HG03520 (cell line): ENCODE data around the gene FIGN.

ENCODE experiments used
- ATAC-seq: cut with Tn5 transposase; IDR thresholded peaks from one replicate; pipeline ENCODE4 v1.9.1; 2021; ENCODE audit warnings: mild to moderate bottlenecking, moderate library complexity; ENCODE audit not compliant: unreplicated experiment

The FIGN gene

DNA sequence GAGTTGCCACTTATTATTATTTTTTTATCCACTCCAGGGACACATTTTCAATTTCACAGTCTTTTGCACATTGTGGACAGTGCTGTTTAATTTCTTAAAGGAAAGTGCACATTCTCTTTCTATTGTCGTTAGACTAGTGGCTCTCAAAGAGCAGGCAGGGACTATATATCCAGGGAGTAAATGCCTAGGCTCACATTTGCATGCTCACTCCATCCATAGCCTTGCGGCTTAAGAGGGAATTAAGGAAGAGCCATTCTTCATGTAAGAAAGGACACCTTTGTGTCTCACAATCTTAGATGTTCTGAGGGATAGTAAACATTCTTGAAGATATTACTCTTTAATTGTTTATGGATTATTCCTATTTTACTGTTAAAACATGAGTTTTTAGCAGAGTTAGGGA lies 70.8 kb downstream of the FIGN start:
- no peak for ATAC-seq

GRCh38 chr2:163664610-163665009 lies 71.2 kb downstream of the FIGN start:
- no peak for ATAC-seq

DNA sequence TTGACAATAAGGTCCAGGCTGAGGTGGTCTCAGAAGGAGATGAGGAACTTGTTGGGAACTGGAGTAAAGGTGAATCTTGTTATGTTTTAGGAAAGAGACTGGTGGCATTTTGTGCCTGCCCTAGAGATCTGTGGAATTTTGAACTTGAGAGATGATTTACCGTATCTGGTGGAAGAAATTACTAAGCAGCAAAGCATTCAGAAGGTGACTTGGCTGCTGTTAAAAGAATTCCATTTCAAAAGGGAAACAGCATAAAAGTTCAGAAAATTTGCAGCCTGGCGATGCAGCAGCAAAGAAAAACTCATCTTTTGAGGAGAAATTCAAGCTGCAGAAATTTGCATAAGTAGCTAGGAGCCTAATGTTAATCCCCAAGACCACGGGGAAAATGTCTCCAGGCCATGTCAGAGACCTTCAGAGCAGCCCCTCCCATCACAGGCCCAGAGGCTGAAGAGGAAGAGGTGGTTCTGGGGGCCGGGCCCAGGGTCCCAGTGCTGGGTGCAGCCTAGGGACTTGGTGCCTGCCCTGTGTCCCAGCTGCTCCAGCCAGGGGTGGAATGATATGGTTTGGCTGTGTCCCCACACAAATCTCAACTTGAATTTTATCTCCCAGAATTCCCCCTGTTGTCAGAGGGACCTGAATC lies 73.5 kb downstream of the FIGN start:
- ATAC-seq = no peak

GRCh38 chr2:163659224-163659623 lies 76.6 kb downstream of the FIGN start:
- ATAC-seq = no peak

DNA sequence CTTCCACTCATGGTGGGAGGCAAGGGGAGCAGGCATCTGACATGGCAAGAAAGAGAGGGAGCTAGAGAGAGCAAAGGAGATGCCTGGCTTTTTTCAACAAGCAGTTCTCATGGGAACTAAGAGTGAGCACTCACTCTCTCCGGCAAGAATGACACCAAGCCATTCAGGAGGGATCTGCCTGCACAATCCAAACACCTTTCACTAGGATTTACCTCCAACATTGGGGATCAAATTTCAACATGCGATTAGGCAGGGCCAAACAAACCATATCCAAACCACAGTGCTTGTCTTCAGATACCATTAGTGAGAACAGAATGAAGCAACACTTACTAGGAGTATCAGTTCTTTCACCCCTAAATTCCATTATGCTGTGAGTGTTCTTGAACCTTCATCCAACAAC lies 77.3 kb downstream of the FIGN start:
- no peak for ATAC-seq

GRCh38 chr2:163657281-163657656 lies 78.5 kb downstream of the FIGN start:
- no peak for ATAC-seq

- ATAC-seq = no peak
These were observed 79.1 kb downstream of the FIGN start for GRCh38 chr2:163656622-163657280.

GRCh38 chr2:163655667-163656066 lies 80.1 kb downstream of the FIGN start:
- ATAC-seq = no peak

- no peak for ATAC-seq
These were observed 83.1 kb downstream of the FIGN start for GRCh38 chr2:163652751-163653150.

- no peak for ATAC-seq
These were observed 86.7 kb downstream of the FIGN start for GRCh38 chr2:163649080-163649479.

GRCh38 chr2:163647300-163647699 lies 88.5 kb downstream of the FIGN start:
- ATAC-seq = no peak

- ATAC-seq = no peak
These were observed 89.1 kb downstream of the FIGN start for GRCh38 chr2:163646687-163647086.

- no peak for ATAC-seq
These were observed 91.6 kb downstream of the FIGN start for GRCh38 chr2:163644238-163644637.

GRCh38 chr2:163641986-163642385 lies 93.8 kb downstream of the FIGN start:
- ATAC-seq = no peak

GRCh38 chr2:163640542-163641193 lies 95.1 kb downstream of the FIGN start:
- no peak for ATAC-seq

DNA sequence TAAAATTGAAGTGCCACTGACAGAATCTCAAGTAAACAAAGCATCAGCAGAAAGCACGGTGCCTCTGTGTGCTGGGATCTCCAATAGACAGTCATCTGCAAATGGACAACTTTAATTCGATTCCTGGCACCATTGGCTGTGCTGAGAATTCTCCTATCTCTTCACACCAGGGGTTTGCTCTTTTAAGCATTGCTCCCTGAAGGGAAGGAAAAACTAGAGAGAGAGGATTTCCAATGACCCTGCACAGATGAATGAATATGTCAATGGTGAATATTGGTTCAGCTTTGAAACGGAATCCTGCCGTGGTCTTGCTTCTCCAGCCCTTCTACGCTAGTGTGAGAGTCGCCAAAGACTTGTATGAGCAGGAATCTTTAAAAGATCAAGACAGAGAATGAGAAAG lies 97.9 kb downstream of the FIGN start:
- no peak for ATAC-seq

- ATAC-seq = no peak
These were observed 102.5 kb downstream of the FIGN start for GRCh38 chr2:163633291-163633690.

GRCh38 chr2:163630836-163631235 lies 105.0 kb downstream of the FIGN start:
- no peak for ATAC-seq

- no peak for ATAC-seq
These were observed 109.1 kb downstream of the FIGN start for GRCh38 chr2:163626639-163627109.

DNA sequence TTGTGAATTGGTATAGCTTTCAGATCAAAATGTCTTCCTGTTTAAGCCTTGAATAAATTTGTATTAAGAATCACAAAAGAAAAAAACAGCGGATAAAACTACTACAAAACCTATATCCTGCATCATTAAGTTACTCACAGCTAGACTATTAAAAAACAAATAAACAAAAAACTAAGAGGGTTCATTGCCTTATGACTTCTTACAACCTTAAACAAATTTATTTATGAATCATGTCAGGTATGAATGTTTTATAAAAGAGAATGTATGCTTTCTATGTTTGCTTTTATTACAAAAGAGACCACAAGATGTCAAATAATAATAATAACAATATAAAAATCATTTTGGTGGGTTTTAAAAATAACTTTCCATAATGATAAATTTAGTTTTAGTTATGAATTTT lies 109.6 kb downstream of the FIGN start:
- no peak for ATAC-seq

DNA sequence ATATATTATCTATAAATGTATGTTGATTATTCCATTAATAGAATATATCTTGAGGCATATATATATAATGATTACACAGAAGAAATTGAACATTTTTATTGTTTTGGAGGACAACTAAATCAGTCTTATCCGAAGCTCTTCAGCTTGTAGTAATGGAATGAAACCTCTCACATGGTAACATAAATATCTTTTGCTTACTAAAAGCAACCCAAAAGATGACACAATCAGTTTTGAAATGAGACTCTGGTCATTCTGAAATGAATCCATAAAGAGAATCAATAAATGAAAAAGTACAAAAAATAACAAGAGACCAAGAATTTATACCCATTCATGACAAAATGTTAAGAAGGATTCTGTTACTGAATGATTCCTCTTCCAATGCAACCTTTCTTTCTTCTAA lies 110.2 kb downstream of the FIGN start:
- no peak for ATAC-seq

GRCh38 chr2:163621445-163622004 lies 114.3 kb downstream of the FIGN start:
- no peak for ATAC-seq
